Smooth muscle cell of the umbilical artery (primary cell): Measurements from ENCODE around the gene GDF3. TPM values are rescaled to one million over a fixed set of nuclear protein-coding genes. Genes with fewer than 3 reads are reported as not detected.

ENCODE experiments used
- total RNA-seq: library from RNA; depleted of rRNA; stranded (reverse); fragments of >200 nt; gene quantifications from 2 replicates; pipeline ENCODE4 v1.2.3, GENCODE V29; 2014

Gene GDF3
- total RNA-seq = not detected in 2 replicates

DNA sequence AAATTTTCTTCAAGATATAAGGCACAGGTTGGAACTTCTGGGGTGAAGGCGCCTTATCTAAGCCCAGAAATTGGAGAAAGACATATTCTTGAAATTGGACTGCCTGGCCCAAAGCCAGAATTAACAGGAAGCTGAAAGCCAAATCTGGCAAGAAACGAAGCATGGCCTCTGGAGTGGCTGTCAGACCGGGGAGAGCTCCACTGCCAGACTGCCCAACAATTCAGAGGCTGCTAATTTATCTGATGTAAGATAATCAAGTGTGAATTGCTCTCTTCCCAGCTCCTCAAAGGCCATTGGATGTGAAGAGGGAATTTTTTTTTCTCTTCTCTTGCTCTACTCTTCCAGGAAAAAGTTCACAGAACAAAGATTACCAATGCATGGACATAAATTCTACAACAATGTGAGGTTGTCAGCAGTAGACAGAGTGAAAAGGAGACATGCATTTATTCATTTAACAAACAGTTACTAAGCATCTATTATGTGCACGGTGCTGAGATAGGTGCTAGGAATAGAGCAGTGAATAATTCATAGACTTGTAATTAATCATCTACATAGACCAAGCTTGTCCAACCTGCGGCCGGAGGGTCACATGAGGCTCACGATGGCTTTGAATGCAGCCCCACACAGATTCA, at the start of gene GDF3:
TSS of gene GDF3 (minus strand) at position 210 of the 632 bp plus-strand sequence. CDS start at position 163, 47 bp downstream.

DNA sequence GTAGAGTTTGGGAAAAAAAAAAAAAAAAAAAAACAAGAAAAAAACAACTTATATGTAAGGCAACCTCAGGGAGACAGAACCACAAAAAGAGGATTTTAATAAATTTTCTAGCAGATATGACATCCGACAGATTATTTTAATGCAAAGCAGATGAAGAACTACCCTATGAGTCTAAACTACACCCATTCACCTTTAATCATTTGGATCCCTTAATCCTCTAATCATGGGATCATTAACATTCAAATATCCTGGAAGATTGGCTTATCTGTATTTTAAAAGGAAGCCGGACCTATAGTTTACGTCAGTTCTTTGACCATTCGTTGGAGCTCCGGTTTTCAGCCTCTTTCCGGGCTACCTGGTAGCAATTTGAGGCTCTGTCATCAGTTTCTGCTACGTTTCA, 15.6 kb upstream of the GDF3 start, which contains the start of gene DPPA3:
TSS of gene DPPA3 (plus strand) at position 301 of the 400 bp plus-strand sequence. CDS start 138 bp downstream, outside the sequence.

Other genes with a start within 250 kb of the GDF3 start
- not detected in 2 replicates for gene CD163, start 192.0 kb downstream of the GDF3 start, total RNA-seq
- gene APOBEC1, start 29.9 kb downstream of the GDF3 start, total RNA-seq = not detected in 2 replicates
- not detected in 2 replicates for gene DPPA3, start 15.7 kb upstream of the GDF3 start, total RNA-seq
- gene CLEC4C, start 51.6 kb upstream of the GDF3 start, total RNA-seq = not detected in 2 replicates
- gene NANOGNB, start 69.4 kb upstream of the GDF3 start, total RNA-seq = not detected in 2 replicates
- not detected in 2 replicates for gene NANOG, start 93.6 kb upstream of the GDF3 start, total RNA-seq
- 0.09 TPM in 1 of 2 replicates, not detected in the other for gene SLC2A14, start 177.1 kb upstream of the GDF3 start, total RNA-seq
- 100 and 155 TPM in 2 replicates for gene SLC2A3, start 240.4 kb upstream of the GDF3 start, total RNA-seq